ENCODE data around the gene MYH13.
A peak's percentile ranks its signal among the peaks of the same experiment; 100 is the strongest.

Gene MYH13

DNA sequence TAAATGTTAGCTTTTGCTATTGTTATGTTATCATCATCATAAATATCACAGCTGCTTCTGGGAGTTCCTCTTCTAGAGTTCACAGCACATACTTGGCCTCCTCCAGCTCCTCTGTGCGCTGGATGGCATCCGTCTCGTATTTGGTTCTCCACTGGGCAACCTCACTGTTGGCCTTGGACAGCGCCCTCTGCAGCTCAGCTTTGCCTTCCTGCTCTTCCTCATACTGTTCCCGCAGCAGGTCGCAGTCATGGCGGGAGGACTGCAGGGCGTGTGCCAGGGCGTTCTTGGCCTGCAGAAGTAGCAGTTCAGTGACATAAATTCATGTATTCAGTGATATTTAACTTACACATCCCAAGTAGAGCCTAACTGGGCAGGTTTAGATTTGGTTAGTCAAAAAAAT lies 25.5 kb upstream of the MYH13 start:
- TF ChIP-seq, protein P1, sequence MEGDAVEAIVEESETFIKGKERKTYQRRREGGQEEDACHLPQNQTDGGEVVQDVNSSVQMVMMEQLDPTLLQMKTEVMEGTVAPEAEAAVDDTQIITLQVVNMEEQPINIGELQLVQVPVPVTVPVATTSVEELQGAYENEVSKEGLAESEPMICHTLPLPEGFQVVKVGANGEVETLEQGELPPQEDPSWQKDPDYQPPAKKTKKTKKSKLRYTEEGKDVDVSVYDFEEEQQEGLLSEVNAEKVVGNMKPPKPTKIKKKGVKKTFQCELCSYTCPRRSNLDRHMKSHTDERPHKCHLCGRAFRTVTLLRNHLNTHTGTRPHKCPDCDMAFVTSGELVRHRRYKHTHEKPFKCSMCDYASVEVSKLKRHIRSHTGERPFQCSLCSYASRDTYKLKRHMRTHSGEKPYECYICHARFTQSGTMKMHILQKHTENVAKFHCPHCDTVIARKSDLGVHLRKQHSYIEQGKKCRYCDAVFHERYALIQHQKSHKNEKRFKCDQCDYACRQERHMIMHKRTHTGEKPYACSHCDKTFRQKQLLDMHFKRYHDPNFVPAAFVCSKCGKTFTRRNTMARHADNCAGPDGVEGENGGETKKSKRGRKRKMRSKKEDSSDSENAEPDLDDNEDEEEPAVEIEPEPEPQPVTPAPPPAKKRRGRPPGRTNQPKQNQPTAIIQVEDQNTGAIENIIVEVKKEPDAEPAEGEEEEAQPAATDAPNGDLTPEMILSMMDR (IDR thresholded peaks at IDR 0.05; ENCODE audit: low read depth, low read length) = no peak
- H3K4me3 ChIP-seq (replicated peaks in 1 of 2; ENCODE audit: low read depth in 2 of 2, low read length in 2 of 2) = no peak overlapping the region
- DNase-seq (ENCODE audit: low read depth in 2 of 2) = no peak

DNA sequence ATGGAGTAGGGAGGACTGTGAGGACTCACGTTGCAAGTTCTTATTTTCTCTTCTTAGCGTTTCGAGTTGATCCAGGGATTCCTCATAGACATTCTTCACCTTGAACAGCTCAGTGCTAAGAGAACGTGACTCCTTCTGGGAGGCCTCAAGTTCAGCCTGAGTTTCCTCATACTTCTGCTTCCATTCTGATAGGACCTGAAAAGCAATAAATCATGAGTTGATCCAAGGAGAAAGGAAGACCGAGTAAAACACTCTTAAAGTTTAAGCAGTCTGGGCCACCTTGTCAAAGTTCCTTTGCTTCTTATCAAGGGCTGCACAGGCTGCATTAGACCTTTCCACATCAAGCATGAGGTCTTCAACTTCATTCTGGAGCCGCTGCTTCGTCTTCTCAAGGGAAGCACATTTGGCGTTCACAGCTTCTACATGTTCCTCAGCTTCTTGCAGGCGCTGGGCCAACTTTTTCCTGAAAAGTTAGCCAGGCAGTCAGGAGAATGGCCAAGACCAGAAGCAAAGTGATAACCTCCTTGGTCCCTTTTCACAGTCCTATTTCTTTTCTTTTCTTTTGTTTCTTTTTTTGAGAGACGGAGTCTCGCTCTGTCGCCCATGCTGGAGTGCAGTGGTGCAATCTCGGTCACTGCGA lies 23.8 kb upstream of the MYH13 start:
- H3K4me3 ChIP-seq (replicated peaks in 1 of 2; ENCODE audit: low read depth in 2 of 2, low read length in 2 of 2) = no peak overlapping the region
- peak in 1 of 2 donors; percentile 11 for DNase-seq (ENCODE audit: low read depth in 2 of 2)
- TF ChIP-seq, protein P1 (IDR thresholded peaks at IDR 0.05; ENCODE audit: low read depth, low read length) = no peak

DNA sequence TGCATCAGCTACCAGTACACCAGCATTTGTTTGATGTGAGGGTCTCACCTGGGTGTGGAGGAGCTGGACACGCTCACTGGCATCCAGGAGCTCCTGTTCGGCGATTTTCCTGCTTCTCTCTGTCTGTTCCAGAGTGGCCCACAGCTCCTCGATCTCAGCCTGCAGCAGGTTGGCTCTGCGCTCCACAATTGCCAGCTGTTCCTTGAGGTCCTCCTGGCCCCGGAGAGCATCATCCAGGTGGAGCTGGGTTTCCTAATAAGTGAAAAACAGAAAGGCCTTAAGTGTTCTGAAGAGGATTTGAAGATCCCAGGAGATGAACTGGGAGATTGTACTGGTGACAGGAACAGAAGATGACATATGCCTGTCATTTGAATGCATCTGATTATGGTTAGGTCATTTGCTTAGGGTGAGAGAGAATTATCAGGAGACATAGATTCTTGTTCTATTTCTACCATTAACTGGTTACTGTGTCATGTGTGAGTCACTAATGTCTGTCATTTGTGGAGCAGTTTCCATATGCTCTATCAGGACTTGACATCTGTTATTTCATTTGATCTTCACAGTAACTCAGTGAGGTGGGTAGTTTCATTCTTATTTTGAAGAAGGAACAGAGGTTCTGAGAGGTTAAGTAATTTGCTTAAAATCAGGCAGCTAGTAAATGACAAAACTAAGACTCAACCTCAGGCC lies 21.5 kb upstream of the MYH13 start:
- no peak overlapping the region for H3K4me3 ChIP-seq (replicated peaks in 1 of 2; ENCODE audit: low read depth in 2 of 2, low read length in 2 of 2)
- no peak for DNase-seq (ENCODE audit: low read depth in 2 of 2)
- TF ChIP-seq, protein P1 (IDR thresholded peaks at IDR 0.05; ENCODE audit: low read depth, low read length) = no peak

DNA sequence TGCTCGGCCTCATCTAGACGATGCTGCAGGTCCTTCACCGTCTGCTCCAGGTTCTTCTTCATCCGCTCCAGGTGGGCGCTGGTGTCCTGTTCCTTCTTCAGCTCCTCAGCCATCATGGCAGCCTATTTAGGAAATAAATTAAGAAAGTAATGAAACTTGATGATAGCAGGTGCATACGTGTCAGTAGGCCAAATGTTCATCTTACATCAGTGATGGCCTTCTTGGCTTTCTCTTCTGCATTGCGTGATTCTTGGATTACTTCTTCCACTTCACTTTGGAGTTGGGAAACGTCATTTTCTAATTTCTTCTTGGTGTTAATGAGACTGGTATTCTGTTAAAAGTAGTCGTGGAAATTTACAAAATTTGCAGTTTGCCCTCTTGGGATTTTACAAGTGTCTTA lies 20.1 kb upstream of the MYH13 start:
- no peak for DNase-seq (ENCODE audit: low read depth in 2 of 2)
- H3K4me3 ChIP-seq (replicated peaks in 1 of 2; ENCODE audit: low read depth in 2 of 2, low read length in 2 of 2) = no peak overlapping the region
- TF ChIP-seq, protein P1 (IDR thresholded peaks at IDR 0.05; ENCODE audit: low read depth, low read length) = no peak

DNA sequence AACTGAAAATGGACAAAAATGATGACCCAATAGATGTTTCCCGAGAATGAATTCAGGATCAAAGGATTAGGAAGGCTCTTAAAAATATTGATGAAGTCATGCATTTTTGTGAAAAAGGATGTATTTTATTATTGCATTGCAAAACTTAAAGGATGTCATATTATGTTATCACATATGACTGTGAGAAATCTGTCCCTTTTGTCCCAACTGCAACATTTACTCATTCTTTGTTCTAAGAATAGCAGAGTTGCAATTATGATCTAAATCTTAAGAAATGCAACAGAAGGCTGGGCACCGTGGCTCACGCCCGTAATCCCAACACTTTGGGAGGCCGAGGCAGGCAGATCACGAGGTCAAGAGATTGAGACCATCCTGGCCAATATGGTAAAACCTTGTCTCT lies 13.1 kb upstream of the MYH13 start:
- TF ChIP-seq, protein P1 (IDR thresholded peaks at IDR 0.05; ENCODE audit: low read depth, low read length) = no peak
- DNase-seq (ENCODE audit: low read depth in 2 of 2) = no peak

DNA sequence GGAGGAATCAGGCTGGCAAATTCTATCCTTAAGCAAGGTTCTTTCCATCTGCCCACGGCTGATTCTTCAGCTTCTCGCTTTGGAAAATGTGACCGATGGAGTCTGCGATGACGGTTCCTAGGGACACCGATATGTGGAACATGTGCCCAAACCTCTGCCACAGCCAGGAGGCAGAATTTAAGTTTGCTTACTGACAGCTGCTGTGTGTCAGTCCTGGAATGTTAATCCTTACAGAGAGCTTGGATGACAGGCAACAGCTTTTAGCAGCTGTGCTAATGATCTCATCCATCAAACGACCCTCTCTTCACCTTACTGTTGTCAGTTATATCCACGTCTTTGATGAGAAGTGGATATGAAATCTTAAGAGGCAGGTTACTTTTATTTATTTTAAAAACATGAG lies 11.4 kb upstream of the MYH13 start:
- TF ChIP-seq, protein P1 (IDR thresholded peaks at IDR 0.05; ENCODE audit: low read depth, low read length) = no peak
- peak; percentile 10 to 11 for DNase-seq (ENCODE audit: low read depth in 2 of 2)
- no peak overlapping the region for H3K4me3 ChIP-seq (replicated peaks in 1 of 2; ENCODE audit: low read depth in 2 of 2, low read length in 2 of 2)

More for the DNA sequence above, 13.1 kb upstream of the MYH13 start:
- H3K4me3 ChIP-seq (replicated peaks in 1 of 2; ENCODE audit: low read depth in 2 of 2, low read length in 2 of 2) = no peak overlapping the region

All from cardiac fibroblast (primary cell).